ENCODE measurements around the gene SHLD1. TPM values are rescaled to one million over a fixed set of nuclear protein-coding genes. Genes with fewer than 3 reads are reported as not detected.
A peak's percentile ranks its signal among the peaks of the same experiment; 100 is the strongest.
"Not testable (repeated sequence)": the region's sequence is repeated elsewhere in the genome, so short reads cannot be mapped to it uniquely, and the experiment has no call there.

The SHLD1 gene
- total and polyA plus RNA-seq, 5 donors = 8.4 to 13.7 (median 12.6) TPM

DNA sequence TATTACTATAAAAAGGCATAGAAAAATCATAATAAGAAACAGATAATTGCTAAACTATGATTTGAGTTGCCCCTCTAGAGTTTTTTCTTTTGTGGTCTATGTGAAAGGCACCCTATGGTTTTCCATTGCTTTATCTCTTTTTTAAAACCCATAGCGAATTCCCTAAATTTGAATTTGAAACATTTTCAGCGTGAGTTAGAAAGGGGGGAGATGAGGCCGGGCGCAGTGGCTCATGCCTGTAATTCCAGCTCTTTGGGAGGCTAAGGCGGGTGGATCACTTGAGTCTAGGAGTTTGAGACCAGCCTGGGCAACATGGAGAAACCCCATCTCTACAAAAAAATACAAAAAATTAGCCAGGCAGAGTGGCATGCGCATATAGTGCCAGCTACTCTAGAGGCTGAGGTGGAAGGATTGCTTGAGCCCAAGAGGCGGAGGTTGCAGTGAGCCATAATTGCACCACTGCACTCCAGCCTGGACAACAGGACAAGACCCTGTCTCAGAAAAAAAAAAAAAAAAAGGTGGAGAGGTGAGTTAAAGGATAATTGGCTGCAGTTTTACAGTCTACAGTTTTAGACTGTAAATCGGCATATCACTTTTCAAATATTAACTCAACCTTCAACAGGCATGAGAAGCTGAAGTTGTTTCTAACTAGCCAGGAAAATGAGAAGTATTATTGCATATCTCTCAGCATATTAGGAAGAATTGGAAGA is 46.3 kb downstream of the SHLD1 start:
- DNase-seq = no peak
- no peak for ATAC-seq
- Histone ChIP-seq H3K4me3 (ENCODE audit: low read length) (no peak overlapping the region), H3K27ac (ENCODE audit: low read length) (no peak overlapping the region), H3K9me3 (ENCODE audit: control insufficient read depth, low read length) (no peaks in the 10 kb centered on the region), H3K4me1 (ENCODE audit: control insufficient read depth, insufficient read depth, low read length) (no peaks in the 10 kb centered on the region), H3K27me3 (ENCODE audit: control insufficient read depth, insufficient read depth) (no peaks in the 10 kb centered on the region)
- intact Hi-C loops (cut with DNase I) = loop anchor here in 1 of 4 donors (10.0 kb wide), 1 partner anchor 278 kb away; no protein-coding TSS in a partner anchor
- WGBS = 93% methylated on average over 8 of the region's 8 CpGs

DNA sequence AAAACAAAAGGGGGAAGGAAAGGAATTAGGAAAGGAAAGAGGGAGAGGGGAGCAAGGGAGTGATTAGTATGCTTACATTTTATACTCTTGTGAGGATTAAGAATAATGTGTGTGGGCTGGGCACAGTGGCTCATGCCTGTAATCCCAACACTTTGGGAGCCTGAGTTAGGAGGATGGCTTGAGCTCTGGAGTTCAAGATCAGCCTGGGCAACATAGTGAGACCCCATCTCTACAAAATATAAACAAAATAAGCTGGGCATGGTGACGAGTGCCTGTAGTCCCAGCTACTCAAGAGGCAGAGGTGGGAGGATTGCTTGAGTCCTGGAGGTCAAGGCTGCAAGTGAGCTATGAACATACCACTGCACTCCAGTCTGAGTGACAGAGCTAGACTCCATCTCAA is 47.0 kb downstream of the SHLD1 start:
- WGBS = 91% methylated on average over 1 of the region's 1 CpG
- intact Hi-C loops (cut with DNase I) = loop anchor here in 1 of 4 donors (10.0 kb wide), 1 partner anchor 278 kb away; no protein-coding TSS in a partner anchor

DNA sequence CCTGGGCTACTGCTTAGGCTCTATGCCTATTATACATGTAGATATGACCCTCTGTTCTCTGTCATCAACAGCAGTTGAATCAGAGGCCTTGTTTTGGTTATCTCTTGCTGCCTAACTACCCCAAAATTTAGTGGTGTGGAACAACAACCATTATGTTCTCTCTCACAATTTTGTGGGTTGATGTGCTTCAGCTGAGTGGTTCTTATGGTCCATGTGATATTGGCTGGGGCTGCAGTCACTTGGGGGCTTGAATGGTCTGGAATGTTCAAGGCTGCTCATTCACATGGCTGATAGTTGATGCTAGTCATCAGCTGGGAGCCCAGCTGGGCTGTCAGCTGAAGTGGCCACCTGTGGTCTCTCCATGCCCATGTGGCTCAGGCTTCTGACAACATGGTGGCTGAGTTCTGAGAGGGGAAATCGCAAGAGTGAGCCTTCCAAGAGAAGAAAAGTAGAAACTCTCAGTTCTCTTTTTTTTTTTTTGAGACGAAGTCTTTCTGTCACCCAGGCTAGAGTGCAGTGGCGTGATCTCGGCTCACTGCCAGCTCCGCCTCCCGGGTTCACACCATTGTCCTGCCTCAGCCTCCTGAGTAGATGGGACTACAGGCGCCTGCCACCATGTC is 47.8 kb downstream of the SHLD1 start:
- Histone ChIP-seq H3K4me3 (ENCODE audit: low read length) (no peak overlapping the region), H3K4me1 (ENCODE audit: control insufficient read depth, insufficient read depth, low read length) (no peaks in the 10 kb centered on the region), H3K27ac (ENCODE audit: low read length) (no peak overlapping the region), H3K9me3 (ENCODE audit: control insufficient read depth, low read length) (no peaks in the 10 kb centered on the region), H3K27me3 (ENCODE audit: control insufficient read depth, insufficient read depth) (no peaks in the 10 kb centered on the region)
- ATAC-seq = no peak
- 73% methylated on average over 7 of the region's 7 CpGs for WGBS
- DNase-seq = peak in 2 of 3 donors; percentile 63 to 80
- intact Hi-C loops (cut with DNase I) = loop anchor here in 1 of 4 donors (10.0 kb wide), 1 partner anchor 277 kb away; no protein-coding TSS in a partner anchor

More for the DNA sequence above, 47.0 kb downstream of the SHLD1 start:
- Histone ChIP-seq H3K27ac (ENCODE audit: low read length) (no peak overlapping the region), H3K27me3 (ENCODE audit: control insufficient read depth, insufficient read depth) (no peaks in the 10 kb centered on the region), H3K4me3 (ENCODE audit: low read length) (no peak overlapping the region), H3K9me3 (ENCODE audit: control insufficient read depth, low read length) (no peaks in the 10 kb centered on the region), H3K4me1 (ENCODE audit: control insufficient read depth, insufficient read depth, low read length) (no peaks in the 10 kb centered on the region)
- no peak for DNase-seq
- ATAC-seq = no peak

DNA sequence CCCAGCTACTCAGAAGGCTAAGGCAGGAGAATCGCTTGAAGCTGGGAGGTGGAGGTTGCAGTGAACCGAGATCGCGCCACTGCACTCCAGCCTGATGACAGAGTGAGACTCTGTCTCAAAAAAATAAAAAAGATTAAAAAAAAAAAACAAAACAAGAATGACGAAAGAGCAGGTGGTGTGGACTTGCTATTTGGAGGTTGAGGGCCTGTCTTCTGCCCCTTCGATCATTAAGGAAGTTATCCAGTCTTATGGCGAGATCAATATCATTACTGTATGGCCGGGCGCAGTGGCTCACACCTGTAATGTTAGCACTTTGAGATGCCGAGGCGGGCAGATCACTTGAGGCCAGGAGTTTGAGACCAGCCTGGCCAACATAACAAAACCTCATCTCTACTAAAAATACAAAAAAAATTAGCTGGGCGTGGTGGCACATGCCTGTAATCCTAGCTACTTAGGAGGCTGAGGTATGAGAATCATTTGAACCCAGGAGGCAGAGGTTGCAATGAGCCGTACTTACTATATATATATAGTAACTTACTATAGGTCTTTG is 53.6 kb downstream of the SHLD1 start:
- H3K9me3 ChIP-seq (ENCODE audit: control insufficient read depth, low read length); ATAC-seq; intact Hi-C loops (cut with DNase I); H3K4me1 ChIP-seq (ENCODE audit: control insufficient read depth, insufficient read depth, low read length); DNase-seq; H3K27ac ChIP-seq (ENCODE audit: low read length); H3K27me3 ChIP-seq (ENCODE audit: control insufficient read depth, insufficient read depth); H3K4me3 ChIP-seq (ENCODE audit: low read length): not testable (repeated sequence)
- WGBS = 96% methylated on average over 13 of the region's 13 CpGs

DNA sequence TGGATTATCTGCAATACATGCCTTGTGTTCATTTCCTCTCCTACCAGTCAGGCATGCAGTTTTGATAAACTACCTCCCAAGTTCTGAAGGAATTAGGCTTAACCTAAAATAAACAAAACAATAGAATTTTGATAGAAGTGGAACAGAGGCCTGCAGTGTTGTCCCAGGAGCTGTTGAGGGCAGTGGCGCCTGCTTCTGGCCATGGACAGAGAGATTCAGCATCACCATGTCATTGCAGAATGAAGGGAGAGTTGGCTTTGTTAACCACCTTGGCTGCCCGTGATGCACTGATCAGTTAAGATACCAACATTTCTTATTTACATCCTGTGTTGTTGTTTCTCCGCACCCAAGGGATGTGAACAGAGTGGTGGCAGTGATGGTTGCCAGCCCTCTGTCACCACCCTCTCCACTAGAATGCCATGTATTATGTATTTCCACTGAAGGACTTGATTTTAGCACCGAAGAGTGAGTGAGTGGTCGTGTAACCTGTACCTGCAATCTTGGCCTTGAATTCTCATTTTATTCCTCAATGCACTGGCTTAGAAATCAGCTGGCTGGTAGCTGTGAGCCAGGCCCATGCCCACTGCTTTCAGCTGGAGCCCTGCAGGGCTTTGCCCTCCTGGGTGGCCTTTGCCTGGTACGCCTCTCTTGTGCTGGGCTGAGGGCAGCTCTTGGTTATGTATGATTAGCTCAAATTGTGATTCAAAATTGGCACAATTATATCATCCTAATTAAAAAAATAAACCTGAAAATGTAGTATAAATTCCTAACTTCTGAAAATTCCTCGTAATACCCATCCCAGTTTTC is 56.5 kb downstream of the SHLD1 start:
- DNase-seq (no peak), ATAC-seq (peak; percentile 44 to 55)
- H3K27ac ChIP-seq (ENCODE audit: low read length) = no peak overlapping the region
- peaks cover 2% of the 10 kb centered on the region for H3K4me1 ChIP-seq (ENCODE audit: control insufficient read depth, insufficient read depth, low read length)
- 77% methylated on average over 7 of the region's 7 CpGs for WGBS
- H3K9me3 ChIP-seq (ENCODE audit: control insufficient read depth, low read length) = no peaks in the 10 kb centered on the region
- no peaks in the 10 kb centered on the region for H3K27me3 ChIP-seq (ENCODE audit: control insufficient read depth, insufficient read depth)
- intact Hi-C loops (cut with DNase I) = no loop called here
- H3K4me3 ChIP-seq (ENCODE audit: low read length) = no peak overlapping the region

DNA sequence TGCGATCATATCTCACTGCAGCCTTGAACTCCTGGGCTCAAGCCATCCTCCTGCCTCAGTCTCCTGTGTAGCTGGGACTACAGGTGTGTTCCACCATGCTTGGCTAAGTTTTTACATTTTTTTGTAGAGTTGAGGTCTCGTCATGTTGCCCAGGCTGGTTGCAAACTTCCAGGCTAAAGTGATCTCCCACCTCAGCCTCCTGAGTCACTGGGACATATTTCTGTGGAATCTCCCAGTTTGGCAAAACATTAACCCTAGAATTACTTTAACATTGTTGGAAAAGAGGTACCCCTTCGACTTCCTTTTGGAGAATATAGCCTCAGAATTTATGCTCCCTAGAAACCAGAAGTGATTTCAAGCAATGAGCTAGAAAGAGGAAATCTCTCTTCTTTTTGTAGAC is 57.2 kb downstream of the SHLD1 start:
- peaks cover 2% of the 10 kb centered on the region for H3K4me1 ChIP-seq (ENCODE audit: control insufficient read depth, insufficient read depth, low read length)
- no peaks in the 10 kb centered on the region for H3K9me3 ChIP-seq (ENCODE audit: control insufficient read depth, low read length)
- H3K27ac ChIP-seq (ENCODE audit: low read length) = no peak overlapping the region
- intact Hi-C loops (cut with DNase I) = no loop called here
- ATAC-seq (no peak), DNase-seq (no peak)
- no peak overlapping the region for H3K4me3 ChIP-seq (ENCODE audit: low read length)
- no peaks in the 10 kb centered on the region for H3K27me3 ChIP-seq (ENCODE audit: control insufficient read depth, insufficient read depth)
- 97% methylated on average over 3 of the region's 3 CpGs for WGBS

DNA sequence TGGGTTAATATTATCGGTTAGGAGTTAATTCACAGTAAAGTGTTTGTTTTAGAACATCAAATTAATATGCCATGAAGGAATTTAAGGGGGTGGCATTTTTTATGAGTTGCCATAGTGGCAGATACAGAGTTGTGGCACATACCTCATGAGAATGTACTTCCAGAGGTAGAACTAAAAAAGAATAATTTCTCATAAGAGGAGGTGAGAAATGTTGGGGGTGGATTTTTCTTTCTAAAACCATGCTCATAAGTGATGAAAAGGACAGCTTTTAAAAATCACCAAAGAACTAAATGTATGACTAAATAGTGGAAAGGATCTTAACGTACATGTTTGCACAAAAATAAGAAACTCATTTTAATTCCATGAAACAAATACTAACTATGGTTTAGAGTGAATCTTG is 58.7 kb downstream of the SHLD1 start:
- no peaks in the 10 kb centered on the region for H3K9me3 ChIP-seq (ENCODE audit: control insufficient read depth, low read length)
- WGBS = 65% methylated on average over 2 of the region's 2 CpGs
- no peaks in the 10 kb centered on the region for H3K27me3 ChIP-seq (ENCODE audit: control insufficient read depth, insufficient read depth)
- intact Hi-C loops (cut with DNase I) = no loop called here
- no peak for ATAC-seq
- DNase-seq = no peak
- H3K4me3 ChIP-seq (ENCODE audit: low read length) = no peak overlapping the region
- peaks cover 2% of the 10 kb centered on the region for H3K4me1 ChIP-seq (ENCODE audit: control insufficient read depth, insufficient read depth, low read length)
- H3K27ac ChIP-seq (ENCODE audit: low read length) = no peak overlapping the region

DNA sequence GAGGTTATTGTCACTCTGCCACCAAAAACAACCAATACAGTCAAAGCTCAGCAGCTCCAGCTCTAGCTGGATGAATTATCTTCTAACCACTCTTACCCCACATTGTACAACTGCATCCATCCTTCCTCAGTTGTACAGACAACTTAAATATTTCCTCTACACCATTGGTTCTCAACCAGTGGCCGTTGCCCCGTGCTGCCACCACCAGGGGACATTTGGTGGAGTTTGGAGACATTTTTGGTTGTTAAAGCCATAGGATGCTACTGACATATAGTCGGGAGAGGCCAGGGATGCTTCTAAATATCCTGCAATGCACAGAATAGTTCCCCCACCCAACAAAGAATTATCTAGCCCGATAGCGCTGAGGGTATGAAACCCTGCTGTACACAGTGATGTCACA is 59.3 kb downstream of the SHLD1 start:
- DNase-seq (no peak), ATAC-seq (no peak)
- H3K27me3 ChIP-seq (ENCODE audit: control insufficient read depth, insufficient read depth) = no peaks in the 10 kb centered on the region
- 79% methylated on average over 5 of the region's 5 CpGs for WGBS
- peaks cover 2% of the 10 kb centered on the region for H3K4me1 ChIP-seq (ENCODE audit: control insufficient read depth, insufficient read depth, low read length)
- intact Hi-C loops (cut with DNase I) = no loop called here
- H3K9me3 ChIP-seq (ENCODE audit: control insufficient read depth, low read length) = no peaks in the 10 kb centered on the region
- H3K4me3 ChIP-seq (ENCODE audit: low read length) = no peak overlapping the region
- no peak overlapping the region for H3K27ac ChIP-seq (ENCODE audit: low read length)

DNA sequence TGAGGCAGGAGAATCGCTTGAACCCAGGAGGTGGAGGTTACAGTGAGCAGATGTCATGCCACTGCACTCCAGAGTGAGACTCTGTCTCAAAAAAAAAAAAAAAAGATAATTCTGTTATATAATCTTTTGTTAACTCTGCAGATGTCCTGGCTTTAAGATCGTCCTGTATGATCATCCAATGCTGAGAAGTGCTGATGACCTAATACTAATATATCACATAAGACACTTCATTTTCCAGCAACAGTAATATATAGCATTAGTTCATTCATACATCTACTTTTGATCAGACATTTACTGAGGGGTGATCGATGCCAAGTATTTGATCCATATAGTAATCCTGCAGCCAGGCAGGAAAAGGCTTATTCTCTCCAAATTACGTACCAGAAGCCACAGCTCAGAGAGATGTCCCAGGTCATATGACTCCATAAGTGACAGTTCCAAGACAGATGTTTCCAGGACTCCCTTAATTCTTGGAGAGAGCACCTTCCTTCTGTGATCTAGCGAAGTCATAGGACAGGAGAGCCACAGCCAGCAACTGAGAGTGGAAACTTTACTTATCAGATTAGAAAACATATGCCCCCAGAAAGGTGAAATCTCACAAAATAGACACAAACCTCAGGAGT is 60.7 kb downstream of the SHLD1 start:
- Histone ChIP-seq H3K4me3 (ENCODE audit: low read length) (no peak overlapping the region), H3K27me3 (ENCODE audit: control insufficient read depth, insufficient read depth) (no peaks in the 10 kb centered on the region), H3K9me3 (ENCODE audit: control insufficient read depth, low read length) (no peaks in the 10 kb centered on the region), H3K27ac (ENCODE audit: low read length) (no peak overlapping the region), H3K4me1 (ENCODE audit: control insufficient read depth, insufficient read depth, low read length) (peaks cover 2% of the 10 kb centered on the region)
- intact Hi-C loops (cut with DNase I) = loop anchor here in 1 of 4 donors (10.0 kb wide), 1 partner anchor 94 kb away; no protein-coding TSS in a partner anchor
- no peak for DNase-seq
- 85% methylated on average over 5 of the region's 5 CpGs for WGBS
- no peak for ATAC-seq

DNA sequence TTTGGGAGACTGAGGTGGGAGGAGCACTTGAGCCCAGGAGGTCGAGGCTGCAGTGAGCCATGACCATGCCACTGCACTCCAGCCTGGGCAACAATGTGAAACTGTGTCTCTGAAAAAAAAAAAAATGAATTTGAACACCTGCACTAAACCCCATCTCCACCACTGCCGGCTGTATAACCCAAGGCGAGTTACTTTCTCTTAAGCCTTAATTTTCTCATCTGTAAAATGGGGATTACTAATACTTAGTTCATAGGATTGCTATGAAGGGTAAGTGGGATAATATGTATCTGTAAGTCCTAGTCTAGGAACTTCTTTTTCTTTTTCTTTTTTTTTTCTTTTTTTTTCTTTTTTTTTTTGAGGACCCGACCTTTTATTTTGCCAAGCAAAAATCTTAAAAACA is 61.5 kb downstream of the SHLD1 start:
- 96% methylated on average over 4 of the region's 4 CpGs for WGBS
- ATAC-seq (no peak), DNase-seq (no peak)
- Histone ChIP-seq H3K27ac (ENCODE audit: low read length) (no peak overlapping the region), H3K9me3 (ENCODE audit: control insufficient read depth, low read length) (no peaks in the 10 kb centered on the region), H3K4me1 (ENCODE audit: control insufficient read depth, insufficient read depth, low read length) (peaks cover 2% of the 10 kb centered on the region), H3K4me3 (ENCODE audit: low read length) (no peak overlapping the region), H3K27me3 (ENCODE audit: control insufficient read depth, insufficient read depth) (no peaks in the 10 kb centered on the region)
- intact Hi-C loops (cut with DNase I) = loop anchor here in 1 of 4 donors (10.0 kb wide), 1 partner anchor 93 kb away; no protein-coding TSS in a partner anchor

Data from right cardiac atrium (tissue), 5 donors.